ENCODE data around the gene KANK4.

KANK4 gene

DNA sequence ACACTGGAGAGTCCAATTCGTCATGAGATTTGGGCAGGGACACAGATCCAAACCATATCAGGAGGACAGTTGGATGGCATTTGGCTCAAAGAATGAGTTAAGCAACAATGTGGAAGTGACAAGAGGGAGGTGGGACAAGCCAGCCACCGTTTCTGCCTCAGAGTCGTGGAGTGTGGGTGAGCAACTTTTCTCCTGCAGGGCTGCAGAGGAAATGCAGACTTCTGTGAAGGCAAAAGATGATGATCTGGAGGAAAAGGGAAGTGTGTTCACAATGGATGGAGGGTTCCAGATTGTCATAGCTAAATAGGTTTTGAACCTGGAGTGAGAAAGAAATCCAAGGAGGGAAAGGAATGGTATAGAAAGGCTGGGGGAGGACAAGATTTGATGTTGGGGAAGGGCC is 16.4 kb upstream of the KANK4 start:
- Histone ChIP-seq H3K4me1 (ENCODE audit: control insufficient read depth, low read depth, low read length) (peaks cover 7% of the 10 kb centered on the region), H3K9ac (ENCODE audit: low read length) (no peak overlapping the region), H3K4me3 (ENCODE audit: low read length) (no peak overlapping the region), H3K9me3 (ENCODE audit: control insufficient read depth, low read depth, low read length) (no peaks in the 10 kb centered on the region), H3K27me3 (ENCODE audit: control insufficient read depth, insufficient read depth, low read length) (no peaks in the 10 kb centered on the region), H3K36me3 (ENCODE audit: control insufficient read depth, low read depth, low read length) (no peaks in the 10 kb centered on the region), H3K27ac (ENCODE audit: low read length) (no peak overlapping the region)

DNA sequence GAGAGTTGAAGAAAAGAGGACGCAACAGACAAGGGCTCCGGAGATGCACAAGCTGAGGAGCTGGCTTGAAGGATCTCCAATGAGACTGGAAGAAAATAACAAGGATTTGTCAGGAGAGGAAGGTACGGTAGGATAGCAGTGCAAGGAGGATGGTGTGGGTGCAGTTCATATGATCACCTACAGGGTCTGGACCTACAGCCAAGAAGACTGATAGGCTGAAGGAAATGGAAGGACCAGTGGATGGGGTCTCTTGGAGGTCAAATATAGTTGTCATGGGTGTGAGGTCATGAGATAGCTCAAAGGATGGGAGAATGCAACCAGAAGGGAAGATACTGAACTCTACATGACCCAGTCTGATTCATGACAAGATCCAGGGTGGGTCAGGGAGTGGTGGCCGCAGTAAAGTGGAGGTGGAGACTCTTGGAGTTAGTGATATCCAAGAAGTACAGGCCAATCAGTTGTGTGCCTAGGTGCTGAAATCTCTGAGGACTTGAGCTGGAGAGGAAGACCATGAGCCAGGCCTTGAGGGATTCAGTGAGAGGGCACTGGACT is 15.3 kb upstream of the KANK4 start:
- Histone ChIP-seq H3K9me3 (ENCODE audit: control insufficient read depth, low read depth, low read length) (no peaks in the 10 kb centered on the region), H3K27me3 (ENCODE audit: control insufficient read depth, insufficient read depth, low read length) (no peaks in the 10 kb centered on the region), H3K36me3 (ENCODE audit: control insufficient read depth, low read depth, low read length) (no peaks in the 10 kb centered on the region), H3K4me1 (ENCODE audit: control insufficient read depth, low read depth, low read length) (peaks cover 7% of the 10 kb centered on the region), H3K27ac (ENCODE audit: low read length) (no peak overlapping the region), H3K4me3 (ENCODE audit: low read length) (no peak overlapping the region), H3K9ac (ENCODE audit: low read length) (no peak overlapping the region)

DNA sequence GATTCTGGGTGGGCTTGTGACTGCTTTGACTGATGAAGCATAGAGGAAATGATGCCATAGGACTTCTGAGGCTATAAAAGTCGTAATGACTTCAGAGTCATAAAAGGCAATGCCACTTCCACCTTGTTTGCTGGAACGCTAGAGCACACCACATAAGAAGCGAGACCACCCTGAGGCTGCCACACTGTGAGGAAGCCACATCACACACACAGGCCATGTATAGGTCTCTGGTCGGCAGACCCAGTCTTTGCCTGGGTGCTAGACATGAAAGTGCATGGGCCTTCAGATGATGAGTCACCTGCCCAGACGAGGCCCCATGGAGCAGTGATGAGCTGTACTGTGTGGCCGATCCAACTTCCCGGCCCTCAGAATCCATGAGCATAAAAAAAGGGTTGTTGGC is 14.2 kb upstream of the KANK4 start:
- Histone ChIP-seq H3K27ac (ENCODE audit: low read length) (no peak overlapping the region), H3K9me3 (ENCODE audit: control insufficient read depth, low read depth, low read length) (no peaks in the 10 kb centered on the region), H3K4me3 (ENCODE audit: low read length) (no peak overlapping the region), H3K9ac (ENCODE audit: low read length) (no peak overlapping the region), H3K36me3 (ENCODE audit: control insufficient read depth, low read depth, low read length) (no peaks in the 10 kb centered on the region), H3K27me3 (ENCODE audit: control insufficient read depth, insufficient read depth, low read length) (no peaks in the 10 kb centered on the region), H3K4me1 (ENCODE audit: control insufficient read depth, low read depth, low read length) (peaks cover 7% of the 10 kb centered on the region)

DNA sequence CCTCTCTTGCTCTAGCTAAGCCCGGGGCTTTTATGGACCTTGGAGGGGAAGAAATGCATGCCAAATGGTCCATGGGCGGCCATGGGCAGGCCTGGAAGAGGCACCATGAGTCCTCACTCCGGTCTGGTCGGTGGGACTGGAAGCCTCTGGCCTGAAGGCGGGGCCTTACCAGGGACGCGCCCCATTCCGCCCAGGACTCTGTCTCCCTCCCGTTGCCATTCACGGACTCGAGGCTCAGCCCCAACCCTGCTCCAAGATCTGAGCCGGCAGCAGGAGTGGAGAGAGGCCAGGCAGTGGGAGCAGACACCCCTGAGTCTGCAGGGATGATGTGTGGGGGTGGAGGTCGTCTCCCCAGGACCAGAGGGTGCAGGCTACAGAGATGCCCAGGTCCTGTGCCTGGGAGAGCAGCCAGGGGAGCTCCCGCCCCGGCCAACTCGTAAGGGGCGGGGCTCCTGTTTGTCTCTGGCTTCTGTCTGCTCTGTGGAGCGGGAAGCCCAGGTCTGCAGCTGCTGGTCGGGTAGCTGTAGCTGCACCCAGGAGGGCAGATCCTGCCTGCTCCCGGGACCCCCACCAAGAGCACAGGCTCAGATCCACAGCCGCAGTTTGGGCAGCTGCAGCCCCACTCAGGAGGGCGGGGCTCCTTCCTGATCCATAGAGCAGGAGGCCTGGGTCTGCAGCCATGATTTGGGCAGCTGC is 8.3 kb upstream of the KANK4 start:
- Histone ChIP-seq H3K4me1 (ENCODE audit: control insufficient read depth, low read depth, low read length) (no peaks in the 10 kb centered on the region), H3K27me3 (ENCODE audit: control insufficient read depth, insufficient read depth, low read length) (no peaks in the 10 kb centered on the region), H3K36me3 (ENCODE audit: control insufficient read depth, low read depth, low read length) (no peaks in the 10 kb centered on the region), H3K4me3 (ENCODE audit: low read length) (no peak overlapping the region), H3K27ac (ENCODE audit: low read length) (no peak overlapping the region), H3K9ac (ENCODE audit: low read length) (no peak overlapping the region), H3K9me3 (ENCODE audit: control insufficient read depth, low read depth, low read length) (no peaks in the 10 kb centered on the region)

DNA sequence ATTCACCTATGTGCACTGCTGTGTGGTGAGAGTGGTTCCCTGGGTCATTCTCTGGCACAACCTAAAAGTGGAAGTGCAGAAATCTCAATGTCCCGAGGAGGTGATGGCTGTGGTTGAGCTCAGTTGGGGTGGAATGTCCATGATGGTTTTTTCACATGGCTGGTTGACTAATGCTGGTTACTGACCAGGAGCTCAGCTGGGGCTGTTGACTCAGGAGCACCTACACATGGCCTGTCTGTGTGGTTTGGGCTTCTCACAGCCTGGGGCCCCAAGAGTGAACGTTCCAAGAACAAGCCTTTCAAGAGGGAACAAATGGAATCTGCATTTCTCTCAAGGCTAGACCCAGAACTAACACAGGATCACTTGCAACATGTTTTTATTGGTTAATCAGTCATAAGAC is 6.4 kb upstream of the KANK4 start:
- H3K36me3 ChIP-seq (ENCODE audit: control insufficient read depth, low read depth, low read length) = no peaks in the 10 kb centered on the region
- H3K9me3 ChIP-seq (ENCODE audit: control insufficient read depth, low read depth, low read length) = no peaks in the 10 kb centered on the region
- H3K27me3 ChIP-seq (ENCODE audit: control insufficient read depth, insufficient read depth, low read length) = peaks cover 8% of the 10 kb centered on the region
- H3K9ac ChIP-seq (ENCODE audit: low read length) = no peak overlapping the region
- no peaks in the 10 kb centered on the region for H3K4me1 ChIP-seq (ENCODE audit: control insufficient read depth, low read depth, low read length)
- H3K27ac ChIP-seq (ENCODE audit: low read length) = no peak overlapping the region
- no peak overlapping the region for H3K4me3 ChIP-seq (ENCODE audit: low read length)

DNA sequence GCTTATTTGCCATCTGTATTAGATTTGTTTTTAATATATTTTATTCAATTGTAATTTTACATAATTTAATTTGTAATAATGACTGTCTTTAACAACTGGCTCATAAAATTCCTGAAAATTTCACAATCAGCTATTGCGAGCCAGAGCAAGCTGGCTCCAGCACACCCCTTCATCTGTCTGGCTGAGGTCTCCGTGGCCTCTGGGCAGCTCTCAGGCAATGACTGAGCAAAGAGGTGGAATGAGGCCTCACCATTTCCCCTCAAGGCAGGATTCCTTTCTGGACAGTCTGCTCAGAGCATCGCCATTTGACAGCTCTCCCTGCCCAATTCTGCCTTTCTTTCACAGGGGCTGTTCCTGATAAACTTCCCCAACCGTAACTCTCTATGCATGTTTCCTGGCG is 5.8 kb upstream of the KANK4 start:
- H3K9me3 ChIP-seq (ENCODE audit: control insufficient read depth, low read depth, low read length) = no peaks in the 10 kb centered on the region
- no peak overlapping the region for H3K4me3 ChIP-seq (ENCODE audit: low read length)
- peaks cover 14% of the 10 kb centered on the region for H3K27me3 ChIP-seq (ENCODE audit: control insufficient read depth, insufficient read depth, low read length)
- H3K9ac ChIP-seq (ENCODE audit: low read length) = no peak overlapping the region
- H3K36me3 ChIP-seq (ENCODE audit: control insufficient read depth, low read depth, low read length) = no peaks in the 10 kb centered on the region
- no peaks in the 10 kb centered on the region for H3K4me1 ChIP-seq (ENCODE audit: control insufficient read depth, low read depth, low read length)
- H3K27ac ChIP-seq (ENCODE audit: low read length) = no peak overlapping the region

- Histone ChIP-seq H3K36me3 (ENCODE audit: control insufficient read depth, low read depth, low read length) (no peaks in the 10 kb centered on the region), H3K4me1 (ENCODE audit: control insufficient read depth, low read depth, low read length) (no peaks in the 10 kb centered on the region), H3K4me3 (ENCODE audit: low read length) (no peak overlapping the region), H3K9me3 (ENCODE audit: control insufficient read depth, low read depth, low read length) (no peaks in the 10 kb centered on the region), H3K27ac (ENCODE audit: low read length) (no peak overlapping the region), H3K27me3 (ENCODE audit: control insufficient read depth, insufficient read depth, low read length) (peaks cover 50% of the 10 kb centered on the region), H3K9ac (ENCODE audit: low read length) (no peak overlapping the region)
Observed at GRCh38 chr1:62321446-62321845, 2.2 kb upstream of the KANK4 start.

DNA sequence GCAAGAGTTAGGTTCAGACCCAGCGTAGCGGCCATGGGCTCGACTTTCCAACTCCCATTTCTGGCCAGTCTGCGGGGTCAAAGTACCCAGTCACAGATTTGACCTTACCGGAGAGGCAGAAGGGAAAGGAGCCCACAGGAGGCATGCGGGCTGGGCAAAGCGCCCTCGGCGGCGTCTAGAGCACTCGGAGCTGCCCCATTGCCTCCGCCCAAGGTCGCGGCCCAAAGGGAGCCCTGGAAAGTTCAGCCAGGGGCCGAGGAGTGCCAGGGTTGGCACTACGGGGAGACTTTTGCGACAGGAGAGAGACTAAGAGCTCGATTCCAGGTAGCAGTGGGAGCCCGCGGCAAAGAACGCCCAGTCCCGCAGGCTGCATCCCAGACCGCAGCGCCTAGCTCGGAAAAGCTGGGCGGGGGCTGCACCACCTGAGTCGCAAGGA is 896 bp downstream of the KANK4 start:
- Histone ChIP-seq H3K9me3 (ENCODE audit: control insufficient read depth, low read depth, low read length) (no peaks in the 10 kb centered on the region), H3K9ac (ENCODE audit: low read length) (no peak overlapping the region), H3K4me3 (ENCODE audit: low read length) (peak overlapping the region; percentile 71), H3K27me3 (ENCODE audit: control insufficient read depth, insufficient read depth, low read length) (peaks cover 63% of the 10 kb centered on the region), H3K4me1 (ENCODE audit: control insufficient read depth, low read depth, low read length) (no peaks in the 10 kb centered on the region), H3K27ac (ENCODE audit: low read length) (no peak overlapping the region), H3K36me3 (ENCODE audit: control insufficient read depth, low read depth, low read length) (no peaks in the 10 kb centered on the region)

DNA sequence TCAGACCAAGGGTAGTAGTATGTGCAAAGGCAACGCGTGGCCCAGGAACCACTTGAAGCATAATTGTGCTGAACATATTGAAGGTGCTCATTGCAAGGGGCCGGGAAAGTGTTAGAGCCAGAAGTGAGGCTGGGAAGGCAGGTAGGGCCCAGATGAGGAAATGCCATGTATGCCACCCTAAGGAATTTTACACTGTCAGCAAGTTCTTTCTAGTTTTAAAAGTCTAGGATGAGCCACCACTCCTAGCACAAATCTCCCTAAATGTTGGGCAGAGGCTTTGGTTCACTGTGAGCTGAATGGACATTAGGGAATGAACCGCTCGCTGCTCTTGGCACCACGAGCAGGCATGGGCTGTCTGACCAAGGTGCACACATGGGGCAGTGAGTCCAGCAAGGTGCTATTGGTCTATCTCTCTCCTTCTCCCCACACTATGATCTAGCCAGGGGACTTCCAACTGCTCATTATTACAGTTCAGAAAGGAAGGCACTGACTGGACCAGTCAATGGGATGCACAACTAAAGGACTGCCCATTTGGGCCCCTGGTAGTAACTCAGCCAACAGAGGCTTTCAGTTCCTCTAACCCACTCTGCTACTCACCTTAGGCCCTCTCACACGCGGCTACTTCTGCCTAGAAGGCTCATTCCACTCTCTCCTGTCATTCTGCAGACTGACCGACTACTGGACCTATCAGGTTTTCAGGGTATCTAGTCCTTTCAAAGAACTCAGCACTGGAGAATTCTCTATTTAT is 2.0 kb downstream of the KANK4 start:
- no peaks in the 10 kb centered on the region for H3K4me1 ChIP-seq (ENCODE audit: control insufficient read depth, low read depth, low read length)
- H3K9me3 ChIP-seq (ENCODE audit: control insufficient read depth, low read depth, low read length) = no peaks in the 10 kb centered on the region
- peaks cover 63% of the 10 kb centered on the region for H3K27me3 ChIP-seq (ENCODE audit: control insufficient read depth, insufficient read depth, low read length)
- no peak overlapping the region for H3K9ac ChIP-seq (ENCODE audit: low read length)
- H3K36me3 ChIP-seq (ENCODE audit: control insufficient read depth, low read depth, low read length) = no peaks in the 10 kb centered on the region
- H3K4me3 ChIP-seq (ENCODE audit: low read length) = no peak overlapping the region
- H3K27ac ChIP-seq (ENCODE audit: low read length) = no peak overlapping the region

- Histone ChIP-seq H3K4me3 (ENCODE audit: low read length) (no peak overlapping the region), H3K9ac (ENCODE audit: low read length) (no peak overlapping the region), H3K27ac (ENCODE audit: low read length) (no peak overlapping the region), H3K36me3 (ENCODE audit: control insufficient read depth, low read depth, low read length) (no peaks in the 10 kb centered on the region), H3K9me3 (ENCODE audit: control insufficient read depth, low read depth, low read length) (no peaks in the 10 kb centered on the region), H3K27me3 (ENCODE audit: control insufficient read depth, insufficient read depth, low read length) (peaks cover 59% of the 10 kb centered on the region), H3K4me1 (ENCODE audit: control insufficient read depth, low read depth, low read length) (peaks cover 4% of the 10 kb centered on the region)
Observed at GRCh38 chr1:62316135-62316534, 3.1 kb downstream of the KANK4 start.

DNA sequence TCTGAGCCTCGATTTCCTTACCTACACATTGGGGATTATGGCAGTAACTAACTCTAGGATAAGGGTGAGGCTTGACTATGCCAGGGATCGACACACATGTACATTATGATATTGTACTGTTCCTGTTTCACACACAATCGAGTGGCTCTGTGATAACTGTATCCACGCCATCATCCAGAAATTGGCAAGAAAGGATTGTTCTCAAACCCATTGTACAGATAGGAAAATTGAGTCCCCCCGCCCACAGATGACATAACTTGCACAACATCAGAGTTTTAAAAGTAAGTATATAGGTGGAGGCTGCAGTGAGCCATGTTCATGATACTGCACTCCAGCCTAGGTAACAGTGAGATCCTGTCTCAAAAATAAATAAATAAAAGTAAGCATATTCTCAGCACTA is 3.8 kb downstream of the KANK4 start:
- Histone ChIP-seq H3K4me3 (ENCODE audit: low read length) (no peak overlapping the region), H3K27ac (ENCODE audit: low read length) (no peak overlapping the region), H3K36me3 (ENCODE audit: control insufficient read depth, low read depth, low read length) (no peaks in the 10 kb centered on the region), H3K9me3 (ENCODE audit: control insufficient read depth, low read depth, low read length) (no peaks in the 10 kb centered on the region), H3K4me1 (ENCODE audit: control insufficient read depth, low read depth, low read length) (peaks cover 4% of the 10 kb centered on the region), H3K9ac (ENCODE audit: low read length) (no peak overlapping the region), H3K27me3 (ENCODE audit: control insufficient read depth, insufficient read depth, low read length) (peaks cover 52% of the 10 kb centered on the region)

All from iPS-18a (cell line).